Kidney tubule cell (primary cell): ENCODE data around the gene FBXL20.

Source experiments
- DNase-seq: peaks from one replicate; pipeline ENCODE4 v3.0.0-alpha.2; 2018; ENCODE audit warnings: low spot score

Gene FBXL20

GRCh38 chr17:39246274-39246673, 155.2 kb downstream of the FBXL20 start:
- DNase-seq: no peak

DNA sequence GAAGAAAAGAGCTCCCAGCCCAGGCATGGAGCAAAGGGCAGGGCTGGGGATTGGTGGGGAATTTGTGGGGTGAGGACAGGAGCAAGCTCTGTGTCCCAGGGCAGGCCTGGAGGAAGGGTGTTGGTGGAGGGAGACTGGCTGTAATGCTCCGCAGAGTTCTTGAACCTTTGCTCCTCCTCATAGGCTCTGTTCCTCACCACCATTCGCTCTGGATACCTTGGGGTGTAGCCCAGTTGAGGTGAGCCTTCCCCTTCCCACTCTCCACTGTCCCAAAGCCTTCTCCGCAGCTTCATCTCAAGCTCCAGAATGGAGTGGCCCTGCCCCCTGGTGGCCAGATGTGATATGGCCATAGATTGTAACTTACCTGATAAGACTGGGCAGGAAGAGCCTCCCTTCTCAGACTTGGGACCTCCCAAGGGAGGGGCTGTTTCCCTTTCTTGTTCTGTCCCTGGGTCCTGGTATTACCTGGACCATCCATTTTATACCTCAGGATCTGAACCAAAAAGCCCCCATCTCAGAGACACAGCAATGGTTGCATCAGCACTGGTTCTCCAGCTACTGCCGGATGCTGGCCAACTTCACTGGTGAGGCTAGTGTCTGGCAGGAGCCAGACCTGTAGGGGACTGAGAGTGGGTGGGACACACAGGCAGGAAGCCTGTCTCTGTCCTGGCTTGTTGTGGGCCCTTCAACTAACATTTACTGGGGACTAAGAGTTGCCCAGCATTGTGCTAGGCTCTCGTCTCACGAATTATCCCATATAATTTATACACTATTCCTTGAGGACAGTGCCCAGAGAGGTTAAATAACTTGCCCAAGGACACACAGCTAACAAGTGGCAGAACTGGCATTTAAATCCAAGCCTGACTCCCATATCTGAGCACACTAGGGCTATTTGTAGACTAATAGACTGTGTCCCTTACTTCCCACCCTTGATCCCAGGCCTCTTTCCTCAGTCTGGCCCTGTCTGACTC, 156.5 kb downstream of the FBXL20 start:
- DNase-seq: peak; percentile 83

GRCh38 chr17:39244016-39244599, 157.3 kb downstream of the FBXL20 start:
- no peak for DNase-seq

GRCh38 chr17:39243155-39243554, 158.3 kb downstream of the FBXL20 start:
- no peak for DNase-seq

DNA sequence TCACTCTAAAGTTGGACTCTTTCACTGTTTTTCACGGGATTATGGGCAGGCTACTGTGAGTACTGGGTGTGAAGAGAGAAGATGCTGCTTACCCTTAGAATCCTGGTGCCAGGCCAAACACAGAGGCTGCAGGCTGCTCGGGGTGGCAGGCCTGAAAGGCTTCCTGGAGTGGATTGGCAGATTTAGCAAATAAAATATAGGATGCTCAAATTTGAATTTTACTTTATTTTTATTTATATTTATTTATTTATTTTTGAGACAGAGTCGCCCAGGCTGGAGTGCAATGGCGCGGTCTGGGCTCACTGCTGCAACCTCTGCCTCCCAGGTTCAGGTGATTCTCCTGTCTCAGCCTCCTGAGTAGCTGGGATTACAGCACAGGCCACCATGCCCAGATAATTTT, 160.8 kb downstream of the FBXL20 start:
- DNase-seq: no peak

DNA sequence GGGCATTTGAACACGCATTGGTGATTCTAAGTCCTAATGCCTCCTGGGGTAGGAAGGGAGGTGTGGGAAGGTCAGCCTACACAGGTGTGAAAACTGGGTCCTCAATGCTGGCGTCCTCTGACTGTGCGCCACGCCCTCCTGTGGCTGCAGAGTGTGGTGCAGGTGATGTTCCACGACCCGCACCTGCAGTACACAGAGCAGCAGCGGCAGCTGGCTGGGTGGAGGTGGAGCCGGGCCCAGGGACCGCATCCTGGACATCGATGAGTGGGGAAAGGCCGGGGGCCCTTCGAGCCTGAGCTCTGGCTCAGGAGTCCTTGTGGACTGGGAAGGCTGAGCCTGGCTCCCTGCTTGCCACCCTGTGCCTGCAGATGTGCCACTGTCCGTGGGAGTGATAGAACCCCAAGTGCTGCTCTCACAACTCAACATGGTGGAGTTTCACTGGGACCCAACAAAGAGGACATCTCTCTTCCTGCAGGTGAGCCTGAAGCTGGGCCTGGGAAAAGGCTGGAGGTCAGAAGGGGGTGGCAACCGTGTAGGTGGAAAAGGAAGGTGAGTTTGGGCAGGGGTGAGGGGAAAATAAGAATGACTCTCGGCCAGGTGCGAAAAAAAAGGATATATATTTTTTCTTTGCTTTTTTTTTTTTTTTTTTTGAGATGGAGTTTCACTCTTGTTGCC, 161.6 kb downstream of the FBXL20 start:
- peak; percentile 49 for DNase-seq

GRCh38 chr17:39238311-39238972, 163.0 kb downstream of the FBXL20 start:
- DNase-seq: peak; percentile 87

GRCh38 chr17:39237586-39237985, 163.8 kb downstream of the FBXL20 start:
- DNase-seq: no peak

GRCh38 chr17:39236981-39237441, 164.4 kb downstream of the FBXL20 start:
- DNase-seq: no peak

- no peak for DNase-seq
Observed at GRCh38 chr17:39236450-39236927, 164.9 kb downstream of the FBXL20 start.

GRCh38 chr17:39235555-39236449, 165.6 kb downstream of the FBXL20 start:
- peak; percentile 71 for DNase-seq

- no peak for DNase-seq
Observed at GRCh38 chr17:39231591-39232551, 169.6 kb downstream of the FBXL20 start.

DNA sequence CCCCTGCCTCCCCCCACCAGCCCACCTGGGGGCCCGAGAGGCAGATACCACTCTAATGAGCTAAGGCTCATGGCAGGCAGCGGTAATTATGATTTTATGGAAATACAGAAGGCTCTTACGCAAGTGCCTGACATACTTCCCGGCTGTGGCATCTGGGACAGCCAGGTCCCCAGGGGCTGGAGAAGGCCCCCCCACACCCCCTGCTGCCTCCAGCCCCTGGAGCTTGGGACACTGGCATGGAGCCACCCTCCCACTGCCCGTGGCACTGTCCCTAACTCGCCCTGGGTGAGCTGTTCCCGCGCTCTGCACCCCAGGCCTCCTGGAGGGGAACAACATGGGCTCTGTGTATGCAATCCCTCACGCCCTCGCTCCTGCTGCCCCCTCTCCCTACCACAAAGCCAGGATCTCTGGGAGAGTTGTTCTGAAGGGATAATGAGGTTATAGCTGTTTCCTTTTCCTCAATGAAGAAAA, 170.3 kb downstream of the FBXL20 start:
- no peak for DNase-seq

GRCh38 chr17:39230361-39230760, 171.1 kb downstream of the FBXL20 start:
- no peak for DNase-seq

DNA sequence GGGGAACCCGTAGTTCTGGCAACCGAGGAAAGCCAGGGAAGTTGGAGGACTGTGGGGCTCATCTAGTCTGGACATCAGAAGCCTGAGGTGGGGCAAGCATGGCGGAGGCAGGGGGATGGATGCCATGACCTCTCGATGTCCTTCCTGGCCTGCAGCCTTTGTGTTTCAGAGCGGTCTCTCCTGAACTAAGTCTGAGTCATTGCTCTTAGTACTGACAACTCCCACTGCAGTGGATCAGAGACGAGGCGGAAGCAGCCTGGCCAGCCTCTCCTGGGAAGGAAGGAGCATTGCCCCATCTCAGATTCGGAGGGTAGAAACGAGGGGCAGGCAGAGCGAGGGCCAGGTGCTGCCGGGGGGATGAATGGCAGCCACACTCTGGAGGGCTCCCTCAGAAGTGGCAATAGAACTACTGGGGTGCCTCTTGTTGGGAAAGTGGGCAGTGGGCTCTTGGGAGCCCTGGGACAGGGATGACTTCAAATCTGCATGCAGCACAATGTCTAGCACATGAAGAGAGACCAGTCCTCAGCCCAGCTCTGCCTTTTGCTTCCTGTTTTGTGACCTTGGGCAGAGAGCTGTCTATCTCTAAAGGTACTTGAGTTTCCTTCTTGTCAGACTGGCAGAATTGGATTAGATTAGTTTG, 172.0 kb downstream of the FBXL20 start:
- DNase-seq: no peak

GRCh38 chr17:39227364-39227919, 174.0 kb downstream of the FBXL20 start:
- no peak for DNase-seq

DNA sequence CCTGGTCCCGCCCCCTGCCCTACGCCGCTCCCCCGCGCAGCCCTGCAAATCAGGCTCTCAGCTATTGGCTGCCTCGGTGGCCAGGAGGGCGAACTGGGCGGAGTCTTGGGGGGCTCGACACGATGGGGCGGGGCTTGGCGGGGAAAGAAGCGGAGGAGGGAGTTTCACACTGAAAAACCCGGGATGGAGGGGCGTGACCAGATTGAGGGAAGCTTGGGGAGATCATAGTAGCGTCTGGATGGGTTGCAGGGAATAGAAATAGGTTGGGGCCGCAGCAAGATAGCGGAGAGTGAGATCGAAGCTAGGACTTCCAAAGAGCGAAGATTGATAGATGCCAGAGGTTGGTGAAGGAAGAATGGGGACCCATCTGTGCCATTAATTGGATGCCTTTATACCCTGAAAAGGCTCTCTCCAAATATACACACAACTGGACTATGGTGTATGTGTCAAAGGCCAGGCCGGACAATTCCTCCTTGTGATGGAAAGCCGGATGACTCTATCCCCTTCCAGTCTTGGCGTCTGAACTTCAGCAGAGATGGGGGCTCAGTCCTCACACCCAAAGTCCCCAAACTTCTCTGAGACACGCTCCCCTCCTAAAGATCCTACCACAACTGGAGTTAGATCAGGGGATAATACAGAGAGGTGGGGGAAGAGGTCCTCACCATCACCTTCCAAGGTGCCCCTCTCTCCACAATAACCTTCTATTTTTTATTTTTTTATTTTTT, 175.3 kb downstream of the FBXL20 start:
- no peak for DNase-seq

DNA sequence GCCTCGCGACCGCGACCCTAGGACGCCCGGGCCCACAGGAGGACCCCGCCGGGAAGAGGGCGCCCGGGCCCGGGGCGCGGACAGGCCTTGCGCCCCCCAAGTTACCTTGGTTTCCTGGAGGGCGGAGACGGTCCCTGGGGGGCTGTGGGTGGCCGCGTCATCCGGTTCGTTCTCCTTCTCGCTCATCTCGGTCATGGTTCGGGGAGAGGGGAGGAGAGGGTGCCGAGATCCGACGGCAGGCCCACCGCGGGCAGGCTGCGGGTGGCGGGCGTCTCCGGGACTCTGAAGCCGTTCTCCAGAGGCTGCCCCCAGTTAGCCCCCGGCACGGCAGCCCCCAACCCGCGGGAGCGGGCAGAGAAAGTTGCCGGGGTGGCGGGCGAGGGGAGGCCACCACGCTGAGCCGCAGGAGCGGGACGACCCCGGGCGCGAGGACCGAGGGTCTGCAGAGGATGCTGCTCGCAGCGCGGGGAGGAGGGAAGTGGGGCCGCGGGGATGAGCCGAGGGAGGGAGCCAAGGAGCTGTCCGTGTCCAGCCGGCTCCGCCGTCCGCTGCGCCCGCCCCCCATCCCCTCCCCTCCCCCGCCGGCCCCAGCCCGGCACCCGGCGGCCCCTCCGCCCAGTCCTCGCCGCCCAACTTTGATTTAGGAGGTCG, 176.0 kb downstream of the FBXL20 start, which contains the start of gene STAC2:
TSS of gene STAC2 (minus strand) at position 638 of the 651 bp plus-strand sequence. CDS start at position 195, 443 bp downstream.
- no peak for DNase-seq
